Brain microvascular endothelial cell (primary cell): ENCODE results near the gene BUD13.

Experiments used
- DNase-seq: peaks from one replicate; pipeline ENCODE4 v3.0.0-alpha.2; 2020
- H3K27ac ChIP-seq: fragments of 250-450 bp; sonication (Bioruptor Pico); 2 replicates; pipeline ENCODE4 v1.5.1; 2020; ENCODE audit warnings: mild to moderate bottlenecking, moderate library complexity
- H3K27me3 ChIP-seq: fragments of 250-450 bp; sonication (Bioruptor Pico); replicated peaks from 2 replicates; pipeline ENCODE4 v1.5.1; 2020; ENCODE audit warnings: mild to moderate bottlenecking
- H3K36me3 ChIP-seq: fragments of 250-450 bp; sonication (Bioruptor Pico); replicated peaks from 2 replicates; pipeline ENCODE4 v1.5.1; 2020; ENCODE audit warnings: mild to moderate bottlenecking
- H3K4me3 ChIP-seq: 2 replicates; pipeline ENCODE4 v1.5.1; 2011; ENCODE audit warnings: low read depth, mild to moderate bottlenecking, control low read depth, low read length, moderate library complexity
- CTCF ChIP-seq: IDR thresholded peaks from 2 replicates; pipeline ENCODE4 v1.5.1; 2011; ENCODE audit warnings: low read depth, mild to moderate bottlenecking, moderate library complexity, low read length, control low read depth, inconsistent platforms; ENCODE audit errors: missing control alignments
- in situ Hi-C: cut with HindIII; loops from 2 replicates; pipeline ENCODE4 v1.10.0; 2017; ENCODE audit warnings: low sequenced_read_pairs, low pct_ligation_motif_present

The BUD13 gene

GRCh38 chr11:116710001-116710674 lies 62.6 kb downstream of the BUD13 start:
- TF ChIP-seq CTCF = no peak
- no peak for DNase-seq
- in situ Hi-C loops = no loop called here
- H3K27ac ChIP-seq = no peak overlapping the region
- peaks cover 11% of the 10 kb centered on the region for H3K27me3 ChIP-seq
- no peak overlapping the region for H3K4me3 ChIP-seq
- H3K36me3 ChIP-seq = no peaks in the 10 kb centered on the region

GRCh38 chr11:116707746-116708145 lies 65.0 kb downstream of the BUD13 start:
- Histone ChIP-seq H3K4me3 (no peak overlapping the region), H3K36me3 (no peaks in the 10 kb centered on the region), H3K27ac (no peak overlapping the region), H3K27me3 (peaks cover 11% of the 10 kb centered on the region)
- in situ Hi-C loops = no loop called here
- TF ChIP-seq CTCF = no peak
- DNase-seq = no peak

GRCh38 chr11:116707161-116707629 lies 65.6 kb downstream of the BUD13 start:
- in situ Hi-C loops = no loop called here
- H3K4me3 ChIP-seq = no peak overlapping the region
- no peak for TF ChIP-seq CTCF
- peaks cover 11% of the 10 kb centered on the region for H3K27me3 ChIP-seq
- H3K27ac ChIP-seq = no peak overlapping the region
- no peak for DNase-seq
- H3K36me3 ChIP-seq = no peaks in the 10 kb centered on the region

GRCh38 chr11:116703421-116703820 lies 69.4 kb downstream of the BUD13 start:
- no peak for DNase-seq
- in situ Hi-C loops = no loop called here
- no peak overlapping the region for H3K27ac ChIP-seq
- no peak for TF ChIP-seq CTCF
- H3K4me3 ChIP-seq = no peak overlapping the region
- peaks cover 11% of the 10 kb centered on the region for H3K27me3 ChIP-seq
- H3K36me3 ChIP-seq = no peaks in the 10 kb centered on the region

- in situ Hi-C loops = no loop called here
- no peak for DNase-seq
- Histone ChIP-seq H3K27ac (no peak overlapping the region), H3K27me3 (peaks cover 9% of the 10 kb centered on the region), H3K36me3 (no peaks in the 10 kb centered on the region), H3K4me3 (no peak overlapping the region)
- TF ChIP-seq CTCF = no peak
Measured at GRCh38 chr11:116702772-116703385, 69.9 kb downstream of the BUD13 start.

- in situ Hi-C loops = no loop called here
Measured at GRCh38 chr11:116701876-116702275, 70.9 kb downstream of the BUD13 start.

More at GRCh38 chr11:116701876-116702275, 70.9 kb downstream of the BUD13 start:
- H3K27me3 ChIP-seq = peaks cover under 1% of the 10 kb centered on the region
- TF ChIP-seq CTCF = no peak
- no peak for DNase-seq
- no peaks in the 10 kb centered on the region for H3K36me3 ChIP-seq
- H3K27ac ChIP-seq = no peak overlapping the region
- no peak overlapping the region for H3K4me3 ChIP-seq
